ENCODE data around the gene TMBIM4. TPM values are rescaled to one million over a fixed set of nuclear protein-coding genes. Genes with fewer than 3 reads are reported as not detected.

TMBIM4 gene
- total RNA-seq, 1 experiment from 2014 or later: 18.4 TPM

DNA sequence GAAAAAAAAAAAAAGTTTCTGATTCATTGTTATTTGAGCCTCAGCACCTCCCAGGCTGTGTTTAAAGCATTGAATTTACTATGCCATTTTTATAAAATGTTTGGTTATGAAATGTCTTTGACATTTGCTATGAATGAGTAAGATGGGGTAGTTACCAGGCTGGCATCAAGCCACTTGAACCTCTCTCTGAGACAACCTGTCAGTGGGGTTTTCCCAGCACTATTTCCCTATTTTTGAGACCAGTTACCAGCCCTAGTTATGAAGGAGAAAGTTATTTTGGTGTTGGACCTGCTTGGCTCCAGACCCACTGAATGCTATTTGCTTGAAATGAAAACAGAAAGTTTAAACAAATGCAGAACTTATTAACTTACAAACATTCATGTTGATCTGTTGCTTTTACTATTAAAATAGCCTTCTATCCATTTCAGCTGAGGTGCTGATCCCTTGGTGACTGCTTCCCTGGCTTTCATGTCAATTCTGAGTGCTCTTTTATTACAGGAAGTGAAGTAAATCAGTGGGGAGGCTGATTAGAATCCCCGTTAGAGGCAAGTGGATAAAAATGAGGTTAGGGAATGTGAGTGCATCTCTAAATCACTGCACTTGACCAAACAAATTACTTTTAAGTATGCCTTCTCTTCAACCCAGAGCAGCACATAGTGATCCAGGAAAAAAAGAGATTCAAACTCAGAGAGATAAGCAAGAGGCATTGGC, 77.1 kb downstream of the TMBIM4 start:
- Histone ChIP-seq H3K79me2 (ENCODE audit: insufficient read depth, low read length) (no peaks in the 10 kb centered on the region), H3K79me1 (ENCODE audit: insufficient read depth, low read depth, low read length, poor library complexity, severe bottlenecking) (no peaks in the 10 kb centered on the region), H3K23ac (ENCODE audit: insufficient read length, low read depth, low read length) (no peak overlapping the region), H3T11ph (ENCODE audit: low read length) (no peak overlapping the region), H4K5ac (ENCODE audit: insufficient read length, low read depth, low read length) (no peak overlapping the region), H3K4me1 (ENCODE audit: insufficient read depth, low read length) (no peaks in the 10 kb centered on the region), H3K23me2 (ENCODE audit: insufficient read length, low read depth, low read length, poor library complexity, severe bottlenecking) (no peaks in the 10 kb centered on the region), H3K27me3 (ENCODE audit: insufficient read depth, low read length) (no peaks in the 10 kb centered on the region), H3K18ac (ENCODE audit: insufficient read length, low read depth, low read length) (no peak overlapping the region), H3K56ac (ENCODE audit: insufficient read length, low read depth, low read length) (no peak overlapping the region), H3K9me3 (ENCODE audit: control insufficient read depth, low read depth, low read length) (no peaks in the 10 kb centered on the region), H3K4me2 (ENCODE audit: insufficient read depth, insufficient read length, low read length) (no peak overlapping the region), H4K91ac (ENCODE audit: insufficient read length, low read depth, low read length) (no peak overlapping the region), H3K14ac (ENCODE audit: insufficient read depth, low read length) (no peak overlapping the region), H3K27ac (ENCODE audit: insufficient read length, low read depth, low read length) (no peak overlapping the region), H2AK5ac (ENCODE audit: insufficient read length, low read length) (no peak overlapping the region), H2BK5ac (ENCODE audit: insufficient read length, low read length) (no peak overlapping the region), H2BK20ac (ENCODE audit: low read depth, low read length, poor library complexity, severe bottlenecking) (no peak overlapping the region), H3K4ac (ENCODE audit: low read depth, low read length) (no peak overlapping the region), H2BK12ac (ENCODE audit: insufficient read length, low read depth, low read length) (no peak overlapping the region), H3K9ac (ENCODE audit: extremely low read depth, insufficient read length, low read length) (no peak overlapping the region), H2BK120ac (ENCODE audit: low read depth, low read length, poor library complexity, severe bottlenecking) (no peak overlapping the region), H2AFZ (ENCODE audit: low read length) (no peak overlapping the region), H4K8ac (replicated peaks; ENCODE audit: insufficient read length, low read depth, low read length) (no peak overlapping the region), H2BK15ac (ENCODE audit: low read depth, low read length) (no peak overlapping the region), H4K20me1 (ENCODE audit: control insufficient read depth, insufficient read depth, insufficient read length) (no peaks in the 10 kb centered on the region)
- no peaks in the 10 kb centered on the region for H3K36me3 Mint-ChIP-seq (ENCODE audit: insufficient read depth in 1 of 3, low read depth in 3 of 3)
- H3K27ac Mint-ChIP-seq: no peak overlapping the region
- peaks cover 0 to 2% of the 10 kb centered on the region in 2 experiments; a peak in 1 of 5 replicates for H3K9me3 Mint-ChIP-seq
- TF ChIP-seq, protein P1, sequence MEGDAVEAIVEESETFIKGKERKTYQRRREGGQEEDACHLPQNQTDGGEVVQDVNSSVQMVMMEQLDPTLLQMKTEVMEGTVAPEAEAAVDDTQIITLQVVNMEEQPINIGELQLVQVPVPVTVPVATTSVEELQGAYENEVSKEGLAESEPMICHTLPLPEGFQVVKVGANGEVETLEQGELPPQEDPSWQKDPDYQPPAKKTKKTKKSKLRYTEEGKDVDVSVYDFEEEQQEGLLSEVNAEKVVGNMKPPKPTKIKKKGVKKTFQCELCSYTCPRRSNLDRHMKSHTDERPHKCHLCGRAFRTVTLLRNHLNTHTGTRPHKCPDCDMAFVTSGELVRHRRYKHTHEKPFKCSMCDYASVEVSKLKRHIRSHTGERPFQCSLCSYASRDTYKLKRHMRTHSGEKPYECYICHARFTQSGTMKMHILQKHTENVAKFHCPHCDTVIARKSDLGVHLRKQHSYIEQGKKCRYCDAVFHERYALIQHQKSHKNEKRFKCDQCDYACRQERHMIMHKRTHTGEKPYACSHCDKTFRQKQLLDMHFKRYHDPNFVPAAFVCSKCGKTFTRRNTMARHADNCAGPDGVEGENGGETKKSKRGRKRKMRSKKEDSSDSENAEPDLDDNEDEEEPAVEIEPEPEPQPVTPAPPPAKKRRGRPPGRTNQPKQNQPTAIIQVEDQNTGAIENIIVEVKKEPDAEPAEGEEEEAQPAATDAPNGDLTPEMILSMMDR (conservative IDR thresholded peaks at IDR 0.05): no peak
- H3K4me1 Mint-ChIP-seq: peaks cover 3 to 6% of the 10 kb centered on the region in 2 experiments; a peak in 1 of 4 replicates
- no peak for DNase-seq
- no peak overlapping the region; a peak in 1 of 5 replicates for H3K4me3 Mint-ChIP-seq
- WGBS (ENCODE audit: extremely low coverage, insufficient read length, low lambda C conversion rate): no CpG with 5 or more reads among the region's 1 CpG
- no peaks in the 10 kb centered on the region; the same call in 1 of the 2 replicates for H3K27me3 Mint-ChIP-seq (ENCODE audit: low read depth)
